ENCODE measurements around the gene GRIK4. TPM values are rescaled to one million over a fixed set of nuclear protein-coding genes. Genes with fewer than 3 reads are reported as not detected.

GRIK4 gene
- total and polyA plus RNA-seq, 8 donors = 0.06 to 0.31 TPM; not detected in 6

DNA sequence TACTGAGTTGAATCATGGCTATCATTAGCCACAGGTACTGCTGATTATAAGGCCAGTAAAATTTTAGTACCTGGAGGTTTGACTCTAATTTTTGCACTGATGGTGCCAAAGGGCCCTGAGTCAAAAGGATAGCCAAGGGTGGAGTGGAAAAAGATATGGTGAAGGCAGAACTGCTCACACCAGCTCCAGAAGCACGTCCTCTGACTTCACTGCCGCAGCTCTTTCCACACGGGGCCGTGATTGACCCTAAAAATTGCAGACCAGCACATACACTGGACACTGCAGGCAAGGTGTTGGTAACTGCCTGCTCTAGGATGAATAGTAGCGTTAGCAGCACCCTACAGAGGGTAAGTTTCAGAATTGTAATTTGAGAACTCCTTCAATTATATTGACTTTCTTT is 25.4 kb upstream of the GRIK4 start:
- no peak for TF ChIP-seq POLR2AphosphoS5 (IDR thresholded peaks at IDR 0.05)
- TF ChIP-seq, protein P1, sequence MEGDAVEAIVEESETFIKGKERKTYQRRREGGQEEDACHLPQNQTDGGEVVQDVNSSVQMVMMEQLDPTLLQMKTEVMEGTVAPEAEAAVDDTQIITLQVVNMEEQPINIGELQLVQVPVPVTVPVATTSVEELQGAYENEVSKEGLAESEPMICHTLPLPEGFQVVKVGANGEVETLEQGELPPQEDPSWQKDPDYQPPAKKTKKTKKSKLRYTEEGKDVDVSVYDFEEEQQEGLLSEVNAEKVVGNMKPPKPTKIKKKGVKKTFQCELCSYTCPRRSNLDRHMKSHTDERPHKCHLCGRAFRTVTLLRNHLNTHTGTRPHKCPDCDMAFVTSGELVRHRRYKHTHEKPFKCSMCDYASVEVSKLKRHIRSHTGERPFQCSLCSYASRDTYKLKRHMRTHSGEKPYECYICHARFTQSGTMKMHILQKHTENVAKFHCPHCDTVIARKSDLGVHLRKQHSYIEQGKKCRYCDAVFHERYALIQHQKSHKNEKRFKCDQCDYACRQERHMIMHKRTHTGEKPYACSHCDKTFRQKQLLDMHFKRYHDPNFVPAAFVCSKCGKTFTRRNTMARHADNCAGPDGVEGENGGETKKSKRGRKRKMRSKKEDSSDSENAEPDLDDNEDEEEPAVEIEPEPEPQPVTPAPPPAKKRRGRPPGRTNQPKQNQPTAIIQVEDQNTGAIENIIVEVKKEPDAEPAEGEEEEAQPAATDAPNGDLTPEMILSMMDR (IDR thresholded peaks at IDR 0.05) = no peak
- TF ChIP-seq POLR2A (IDR thresholded peaks at IDR 0.05) = no peak
- no peak for TF ChIP-seq EP300 (IDR thresholded peaks at IDR 0.05)
- H3K4me1 ChIP-seq = no peaks in the 10 kb centered on the region
- 91 to 96% (median 94%) methylated on average over 5 of the region's 5 CpGs for WGBS, 5 donors
- no peaks in the 10 kb centered on the region for H3K27me3 ChIP-seq
- DNase-seq = no peak
- peaks cover 26 to 78% (median 65%) of the 10 kb centered on the region in 4 donors for H3K36me3 ChIP-seq
- no peaks in the 10 kb centered on the region for H3K9me3 ChIP-seq
- no peak overlapping the region for H3K4me3 ChIP-seq
- H3K27ac ChIP-seq = no peak overlapping the region
- intact Hi-C loops (cut with DNase I; ENCODE audit: low total_unique reads) = no loop called here

DNA sequence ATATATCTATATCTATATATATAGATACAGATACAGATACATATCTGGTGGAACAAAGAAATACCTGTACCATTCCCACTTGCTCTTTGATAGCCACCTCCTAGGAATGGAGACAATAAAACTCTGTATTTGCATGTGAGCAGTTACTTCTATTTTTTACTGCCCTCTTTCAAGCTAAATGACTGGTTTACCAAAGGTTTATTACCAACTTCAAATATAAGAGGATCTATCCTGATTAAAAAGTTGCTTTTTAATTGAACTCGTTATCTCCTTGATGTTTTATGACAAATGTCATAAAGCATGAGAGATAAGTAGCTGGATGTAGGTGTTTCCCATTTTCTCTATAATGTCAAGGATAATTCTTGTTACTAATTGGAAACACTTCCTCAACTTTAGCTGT is 21.7 kb upstream of the GRIK4 start:
- H3K27me3 ChIP-seq = no peaks in the 10 kb centered on the region
- TF ChIP-seq, protein P1 (IDR thresholded peaks at IDR 0.05) = no peak
- no peak for TF ChIP-seq POLR2AphosphoS5 (IDR thresholded peaks at IDR 0.05)
- no peak for TF ChIP-seq EP300 (IDR thresholded peaks at IDR 0.05)
- TF ChIP-seq POLR2A (IDR thresholded peaks at IDR 0.05) = no peak
- H3K9me3 ChIP-seq = no peaks in the 10 kb centered on the region
- no peak overlapping the region for H3K27ac ChIP-seq
- DNase-seq = no peak
- intact Hi-C loops (cut with DNase I; ENCODE audit: low total_unique reads) = no loop called here
- WGBS, 5 donors = 72 to 98% (median 91%) methylated on average over 1 of the region's 1 CpG
- peaks cover 13 to 42% (median 33%) of the 10 kb centered on the region in 4 donors for H3K36me3 ChIP-seq
- H3K4me3 ChIP-seq = no peak overlapping the region
- H3K4me1 ChIP-seq = peaks cover 0 to 2% (median 0%) of the 10 kb centered on the region in 4 donors

DNA sequence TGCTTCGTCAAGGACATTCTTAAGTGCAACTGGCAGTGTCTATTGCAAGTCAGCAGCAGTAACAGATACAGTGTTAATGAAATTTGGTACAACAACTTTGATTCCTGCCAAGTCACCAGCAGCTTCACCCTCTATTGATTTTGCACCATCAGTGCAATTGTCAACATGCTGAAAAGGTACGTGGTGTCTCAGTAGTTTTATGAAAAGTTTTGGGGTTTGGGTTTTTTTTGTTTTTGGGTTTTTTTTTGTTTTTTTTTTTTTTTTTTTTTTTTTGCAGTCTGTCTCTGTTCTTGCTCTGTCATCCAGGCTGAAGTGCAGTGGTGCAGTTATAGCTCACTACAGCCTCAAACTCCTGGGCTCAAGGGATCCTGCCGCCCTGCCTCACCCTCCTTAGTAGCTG is 19.1 kb upstream of the GRIK4 start:
- WGBS, 5 donors = 62 to 75% (median 67%) methylated on average over 3 of the region's 3 CpGs
- intact Hi-C loops (cut with DNase I; ENCODE audit: low total_unique reads) = no loop called here
- Histone ChIP-seq H3K9me3 (no peaks in the 10 kb centered on the region), H3K27me3 (no peaks in the 10 kb centered on the region), H3K4me3 (no peak overlapping the region), H3K36me3 (peaks cover 0 to 16% (median 8%) of the 10 kb centered on the region in 4 donors), H3K4me1 (peaks cover 0 to 9% (median 2%) of the 10 kb centered on the region in 4 donors), H3K27ac (no peak overlapping the region)
- TF ChIP-seq, protein P1 (IDR thresholded peaks at IDR 0.05) = no peak
- no peak for TF ChIP-seq POLR2A (IDR thresholded peaks at IDR 0.05)
- DNase-seq = no peak

DNA sequence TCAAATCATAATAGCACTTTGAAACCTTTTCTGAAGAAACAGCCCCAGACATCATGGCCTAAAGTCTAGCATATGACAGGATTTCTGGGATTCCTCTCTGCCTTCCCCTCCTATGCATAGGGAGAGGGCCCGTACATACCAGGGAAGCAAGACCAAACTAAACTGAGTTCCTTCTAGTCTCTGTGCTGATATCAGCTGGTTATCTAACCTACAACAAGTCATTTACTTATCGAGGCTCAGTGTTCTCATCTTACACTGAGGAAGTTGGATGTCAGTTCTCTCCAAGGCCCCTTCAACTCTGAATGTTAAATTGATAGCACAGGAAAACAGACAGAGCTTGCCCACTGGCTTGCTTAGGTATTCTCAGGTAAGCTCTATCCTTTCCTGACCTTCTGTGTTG is 17.0 kb upstream of the GRIK4 start:
- Histone ChIP-seq H3K4me1 (peaks cover 0 to 9% (median 2%) of the 10 kb centered on the region in 4 donors), H3K27ac (no peak overlapping the region), H3K27me3 (no peaks in the 10 kb centered on the region), H3K9me3 (no peaks in the 10 kb centered on the region), H3K36me3 (peaks cover 0 to 10% (median 4%) of the 10 kb centered on the region in 4 donors), H3K4me3 (no peak overlapping the region)
- no peak for TF ChIP-seq EP300 (IDR thresholded peaks at IDR 0.05)
- TF ChIP-seq POLR2AphosphoS5 (IDR thresholded peaks at IDR 0.05) = no peak
- TF ChIP-seq, protein P1 (IDR thresholded peaks at IDR 0.05) = no peak
- TF ChIP-seq POLR2A (IDR thresholded peaks at IDR 0.05) = no peak
- intact Hi-C loops (cut with DNase I; ENCODE audit: low total_unique reads) = no loop called here
- WGBS, 5 donors = 20 to 43% (median 35%) methylated on average over 2 of the region's 2 CpGs
- DNase-seq = no peak
